NCI-H446 (cell line): ENCODE results near the gene MED16.
"Not testable (repeated sequence)": the region's sequence is repeated elsewhere in the genome, so short reads cannot be mapped to it uniquely, and the experiment has no call there.

Source experiments
- DNase-seq, 2 experiments: peaks; one replicate each; lab custom pipeline; 2025; lab: John Stamatoyannopoulos, UW

The MED16 gene

DNA sequence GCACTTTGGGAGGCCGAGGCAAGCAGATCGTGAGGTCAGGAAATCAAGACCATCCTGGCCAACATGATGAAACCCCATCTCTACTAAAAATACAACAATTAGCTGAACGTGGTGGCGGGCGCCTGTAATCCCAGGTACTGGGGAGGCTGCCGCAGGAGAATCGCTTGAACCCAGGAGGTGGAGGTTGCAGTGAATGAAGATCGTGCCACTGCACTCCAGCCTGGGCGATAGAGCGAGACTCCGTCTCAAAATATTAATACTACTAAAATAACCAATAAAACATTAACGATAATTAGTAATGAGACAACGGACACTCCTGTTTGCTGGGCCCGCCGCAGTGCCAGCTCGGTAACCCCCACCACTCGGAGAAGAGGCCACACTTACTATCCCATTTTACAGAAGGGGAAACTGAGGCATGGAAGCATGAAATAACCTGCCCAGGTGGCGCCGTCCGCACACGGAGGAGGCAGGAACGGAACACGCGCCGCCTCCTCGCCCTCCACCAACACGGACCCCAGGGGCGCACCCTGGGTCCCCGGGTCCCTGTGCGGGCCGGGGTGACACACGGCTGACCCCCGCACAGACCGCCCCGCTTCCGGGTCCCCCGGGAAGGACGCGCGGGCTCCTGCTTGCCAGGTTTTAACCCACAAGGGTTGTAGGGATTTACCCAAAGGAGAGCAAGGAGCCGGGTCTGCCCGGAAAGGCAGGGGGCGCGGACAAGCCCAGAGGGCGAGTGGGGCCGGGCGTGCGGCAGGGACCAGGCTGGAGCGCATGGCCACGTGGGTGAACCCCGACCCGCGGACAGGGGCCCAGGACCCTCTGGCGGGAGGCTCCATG, 18.4 kb upstream of the MED16 start:
- DNase-seq: no peak

DNA sequence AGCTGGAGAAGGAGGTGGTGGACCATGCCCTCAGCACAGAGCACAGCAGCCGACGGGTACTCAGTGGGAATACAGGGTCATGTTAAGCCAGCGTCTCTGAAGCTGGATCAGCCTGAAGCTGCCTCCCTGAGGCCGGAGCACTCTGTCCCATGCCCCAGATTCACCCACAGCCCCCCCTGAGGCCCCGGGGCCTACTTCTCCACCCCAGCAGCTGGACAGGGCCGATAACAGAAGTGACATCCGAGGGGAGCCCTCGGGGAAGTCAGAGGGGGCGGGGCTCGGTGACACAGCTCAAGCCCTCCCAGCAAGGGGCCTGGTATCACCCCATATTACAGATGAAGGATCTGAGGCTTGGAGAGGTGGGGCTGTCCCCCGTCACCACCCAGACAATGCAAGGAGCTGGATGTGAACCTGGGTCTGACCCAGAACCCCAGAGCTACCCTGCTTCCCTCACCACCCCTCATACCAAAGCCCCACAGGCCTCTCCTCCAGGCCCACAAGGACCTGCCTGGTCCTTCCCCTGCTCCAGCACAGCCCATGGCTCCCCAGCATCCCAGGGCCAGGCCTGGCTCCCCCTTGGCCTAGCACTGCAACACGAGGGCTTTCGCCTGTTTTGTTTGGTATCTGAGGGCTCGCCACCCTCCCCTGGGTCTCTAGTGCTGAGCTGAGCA, 14.3 kb upstream of the MED16 start:
- DNase-seq: no peak

DNA sequence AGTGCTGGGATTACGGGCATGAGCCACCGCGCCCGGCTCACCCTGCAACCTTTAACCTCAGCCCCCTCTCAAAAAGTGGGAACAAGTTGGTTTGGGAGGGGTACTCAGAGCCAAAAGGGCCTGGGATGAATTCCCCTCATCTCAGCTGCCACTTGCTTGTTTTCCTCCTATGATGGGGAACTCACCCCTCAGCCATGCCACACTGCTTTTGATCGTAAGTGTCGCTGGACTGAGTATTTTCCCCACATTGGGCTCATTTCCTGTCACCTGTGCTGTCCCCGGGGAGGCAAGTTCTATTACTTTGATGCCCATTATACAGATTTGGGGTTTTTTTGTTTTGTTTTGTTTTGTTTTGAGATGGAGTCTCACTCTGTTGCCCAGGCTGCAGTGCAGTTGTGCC, 13.5 kb upstream of the MED16 start:
- no peak for DNase-seq

DNA sequence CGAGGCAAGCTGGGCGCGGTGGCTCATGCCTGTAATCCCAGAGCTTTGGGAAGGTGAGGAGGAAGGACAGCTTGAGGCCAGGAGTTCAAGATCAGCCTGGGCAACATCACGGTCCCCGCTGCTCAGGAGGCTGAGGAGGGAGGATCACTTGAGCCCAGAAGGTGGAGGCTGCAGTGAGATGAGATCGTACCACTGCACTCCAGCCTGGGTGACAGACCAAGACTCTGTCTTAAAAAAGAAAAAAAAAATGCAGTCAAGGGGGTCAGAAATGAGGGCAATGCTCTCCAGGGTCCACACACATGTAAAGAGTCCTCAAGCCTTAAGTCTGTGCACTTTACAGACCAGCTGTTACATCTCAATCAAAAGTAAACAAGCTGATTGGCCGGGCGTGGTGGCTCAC, 11.6 kb upstream of the MED16 start:
- no peak for DNase-seq

DNA sequence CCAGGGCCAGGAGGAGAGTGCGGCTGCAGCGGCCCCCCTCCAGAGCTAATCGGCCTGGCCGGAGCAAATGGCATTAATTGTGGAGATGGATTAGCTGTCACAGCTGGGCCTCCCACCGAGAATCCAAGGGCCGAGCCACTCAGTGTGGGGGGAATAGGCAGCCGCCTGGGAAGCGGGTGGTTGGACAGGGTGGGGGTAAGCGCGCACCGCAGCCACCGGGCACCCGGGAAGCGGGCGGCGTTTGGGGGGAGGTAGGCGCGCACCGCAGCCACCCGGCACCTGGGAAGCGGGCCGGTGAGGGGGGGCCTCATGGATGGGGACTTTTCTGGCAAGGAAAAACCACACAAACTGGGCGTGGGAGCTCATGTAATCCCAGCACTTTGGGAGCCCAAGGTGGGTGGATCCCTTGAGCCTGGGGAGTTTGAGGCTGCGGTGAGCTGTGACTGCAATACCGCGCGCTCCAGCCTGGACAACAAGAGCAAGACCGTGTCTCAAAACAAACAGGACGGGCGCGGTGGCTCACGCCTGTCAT, 10.3 kb upstream of the MED16 start:
- DNase-seq: no peak

DNA sequence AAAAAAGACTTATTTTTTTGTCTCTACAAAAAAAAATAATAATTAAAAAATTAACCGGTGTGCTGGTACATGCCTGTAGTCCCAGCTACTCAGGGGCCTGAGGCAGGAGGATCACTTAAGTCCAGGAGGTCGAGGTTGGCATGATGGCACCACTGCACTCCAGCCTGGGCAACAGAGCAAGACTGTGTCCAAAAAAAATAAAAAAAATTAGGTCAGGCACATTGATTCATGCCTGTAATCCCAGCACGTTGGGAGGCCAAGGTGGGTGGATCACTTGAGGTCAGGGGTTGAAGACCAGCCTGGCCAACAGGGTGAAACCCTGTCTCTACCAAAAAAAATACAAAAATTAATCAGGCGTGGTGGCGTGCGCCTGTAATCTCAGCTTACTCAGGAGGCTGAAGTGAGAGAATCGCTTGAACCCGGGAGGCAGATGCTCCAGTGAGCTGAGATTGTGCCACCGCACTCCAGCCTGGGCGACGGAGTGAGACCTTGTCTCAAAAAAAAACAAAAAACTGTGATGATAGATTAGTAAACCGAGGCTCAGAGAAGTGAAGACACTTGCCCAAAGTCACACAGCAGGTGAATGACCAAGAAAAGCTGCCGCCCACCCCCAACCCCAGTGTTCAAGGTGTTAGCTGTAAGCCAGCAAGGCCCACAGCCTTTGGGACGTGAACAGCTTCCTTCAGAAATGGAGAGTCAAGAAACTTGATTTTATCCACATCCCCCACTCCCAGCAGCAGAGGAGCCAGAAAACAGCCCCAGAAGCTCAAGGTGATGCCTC, 9.6 kb upstream of the MED16 start:
- no peak for DNase-seq

DNA sequence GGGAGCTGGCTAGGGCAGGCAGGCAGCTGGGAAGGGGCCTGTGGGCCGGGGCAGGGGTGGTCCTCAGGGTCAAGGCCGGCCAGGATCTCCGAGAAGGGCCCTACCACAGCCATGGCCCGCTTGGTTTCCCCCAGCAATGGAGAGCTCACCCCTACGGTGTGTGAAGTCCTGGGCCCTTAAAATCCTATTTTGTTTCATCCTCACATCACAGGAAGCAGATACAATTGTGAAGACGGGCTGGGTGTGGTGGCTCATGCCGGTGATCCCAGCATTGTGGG, 9.0 kb upstream of the MED16 start:
- DNase-seq: no peak

DNA sequence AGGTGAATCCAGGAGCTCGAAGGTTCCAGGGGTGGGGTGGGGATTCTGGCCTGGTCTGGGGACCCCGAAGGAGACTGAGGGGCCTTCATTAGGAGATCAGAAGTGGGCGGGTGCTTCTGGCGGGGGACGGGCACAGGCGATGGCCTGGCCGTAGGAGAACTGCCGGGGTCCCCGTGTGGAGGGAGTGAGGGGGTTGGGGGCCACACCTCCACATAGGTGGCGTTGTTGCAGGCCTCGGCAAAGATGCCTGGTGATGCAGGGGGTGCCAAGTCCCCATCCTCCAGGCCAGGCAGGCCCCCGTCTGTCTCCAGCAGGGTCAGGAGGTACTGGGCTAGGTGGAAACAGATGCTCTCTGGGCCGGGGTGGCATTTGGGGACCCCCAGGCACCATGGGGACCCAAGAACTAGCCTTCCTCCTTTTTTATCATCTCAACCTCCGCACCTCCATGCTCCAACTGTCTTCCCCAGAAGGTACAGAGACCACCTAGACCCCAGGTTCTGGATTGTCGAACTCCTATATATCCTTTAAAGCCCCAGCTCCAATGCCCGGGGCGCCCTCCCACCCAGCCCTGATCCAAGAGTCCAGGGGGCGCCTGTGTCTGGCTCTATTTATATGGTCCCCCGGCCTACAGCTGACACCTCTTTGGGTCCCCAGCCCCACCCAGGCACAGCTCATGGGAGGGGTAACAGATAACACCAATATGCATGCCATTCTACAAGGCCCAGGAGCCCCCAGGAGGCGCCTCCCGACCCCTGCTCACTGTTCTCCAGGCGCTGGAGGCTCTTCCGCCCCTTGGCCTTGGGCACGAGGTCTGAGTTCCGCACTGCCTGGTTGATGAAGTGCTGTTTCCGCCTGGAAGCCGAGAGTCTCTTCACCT, 8.5 kb upstream of the MED16 start:
- no peak for DNase-seq

DNA sequence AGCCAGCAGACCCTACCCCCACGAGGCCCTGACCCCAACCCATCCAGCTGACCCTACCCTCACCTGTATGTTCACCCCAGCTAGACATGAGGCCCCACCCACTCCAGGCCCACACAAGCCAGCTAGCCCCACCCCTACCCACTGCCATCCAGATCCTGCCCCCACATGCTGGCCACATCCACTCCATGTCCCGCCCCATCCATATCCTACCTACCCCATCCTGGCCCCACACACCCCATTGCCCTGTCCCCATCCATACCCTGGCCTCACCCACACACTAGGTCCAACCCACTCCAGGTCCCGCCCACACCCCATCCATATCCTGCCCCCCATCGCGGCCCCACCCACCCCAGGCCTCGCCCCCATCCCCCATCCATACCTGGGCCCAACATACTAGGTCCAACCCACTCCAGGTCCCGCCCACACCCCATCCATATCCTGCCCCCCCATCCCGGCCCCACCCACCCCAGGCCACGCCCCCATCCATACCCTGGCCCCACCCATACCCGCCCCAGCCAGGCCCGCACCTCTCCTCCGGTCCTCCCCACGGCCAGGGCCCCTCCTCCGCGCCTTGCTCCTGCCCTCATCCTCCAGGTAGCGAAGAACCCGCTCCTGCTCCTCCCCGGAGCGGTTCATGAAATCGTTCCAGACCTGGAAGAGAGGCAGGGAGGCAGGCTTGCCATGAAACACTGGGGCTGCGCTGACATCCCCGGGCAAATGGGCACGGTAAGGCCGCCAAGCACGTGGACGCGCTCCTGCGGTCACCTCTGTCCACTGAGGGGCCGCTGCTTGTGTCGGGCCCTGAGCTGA, 7.5 kb upstream of the MED16 start:
- no peak for DNase-seq

DNA sequence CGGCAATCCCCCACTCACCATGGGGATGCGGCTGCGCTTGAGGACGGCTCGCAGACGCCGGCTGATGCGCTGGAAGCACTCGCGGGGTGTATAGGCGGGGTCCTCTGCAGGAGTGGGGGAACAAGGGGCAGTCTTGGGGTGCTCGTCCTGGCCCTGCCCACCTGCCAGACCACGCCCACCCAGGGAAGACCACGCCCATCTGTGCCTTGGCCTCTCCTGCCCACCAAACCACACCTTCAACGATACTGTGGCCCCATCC, 7.0 kb upstream of the MED16 start:
- no peak for DNase-seq

DNA sequence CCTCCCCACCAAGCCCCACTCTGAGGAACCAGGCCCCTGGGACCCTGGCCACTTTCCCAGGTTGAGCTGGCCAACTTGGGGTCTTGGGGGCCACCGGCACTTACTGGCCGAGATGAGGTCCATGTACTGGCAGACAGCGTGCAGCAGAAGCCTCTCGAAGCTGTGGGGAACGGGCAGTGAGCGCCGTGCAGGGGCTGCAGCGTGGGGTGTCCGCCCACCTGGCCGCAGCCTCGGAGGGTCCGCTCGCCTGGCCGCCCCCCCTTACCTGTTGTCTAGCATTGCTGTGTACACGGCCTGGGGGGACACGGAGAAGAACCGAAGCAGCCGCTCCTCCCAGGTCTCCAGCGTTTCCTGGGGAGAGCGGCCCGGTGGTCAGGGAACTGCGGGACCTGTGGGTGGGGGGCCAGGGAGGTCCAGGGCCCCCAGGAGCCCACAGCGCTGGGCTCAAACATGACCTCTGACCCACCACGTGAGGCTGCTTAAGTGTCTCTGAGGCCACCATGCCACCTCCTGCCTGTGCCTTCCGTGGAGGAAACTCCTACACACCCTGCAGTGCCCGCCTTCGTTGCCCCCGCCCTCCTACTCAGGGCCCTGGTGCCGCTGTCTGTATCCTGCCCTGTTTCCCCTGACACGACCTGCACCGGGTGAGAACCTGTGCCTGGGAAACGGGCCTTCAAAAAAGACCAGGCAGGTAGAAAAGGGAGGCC, 6.5 kb upstream of the MED16 start:
- DNase-seq: no peak

DNA sequence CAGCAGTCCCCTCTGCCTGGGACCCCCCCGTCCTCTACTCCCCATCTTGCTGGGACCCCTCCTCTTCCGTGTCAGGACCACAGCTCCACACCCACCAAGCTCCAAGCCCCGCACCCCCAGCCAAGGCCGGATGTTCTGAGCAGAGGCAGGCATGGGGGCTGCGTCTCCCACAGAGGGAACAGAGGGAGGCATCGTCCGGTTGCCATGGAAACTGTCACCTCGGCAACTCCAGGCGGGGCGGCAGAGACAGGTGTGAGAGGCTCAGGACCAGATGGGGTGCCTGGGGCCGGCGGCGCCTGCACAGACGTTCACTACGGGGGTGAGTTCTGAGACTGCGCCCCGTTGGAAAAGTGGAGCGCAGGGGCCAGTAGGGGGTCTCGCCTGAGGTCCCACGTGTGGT, 5.7 kb upstream of the MED16 start:
- DNase-seq: no peak

DNA sequence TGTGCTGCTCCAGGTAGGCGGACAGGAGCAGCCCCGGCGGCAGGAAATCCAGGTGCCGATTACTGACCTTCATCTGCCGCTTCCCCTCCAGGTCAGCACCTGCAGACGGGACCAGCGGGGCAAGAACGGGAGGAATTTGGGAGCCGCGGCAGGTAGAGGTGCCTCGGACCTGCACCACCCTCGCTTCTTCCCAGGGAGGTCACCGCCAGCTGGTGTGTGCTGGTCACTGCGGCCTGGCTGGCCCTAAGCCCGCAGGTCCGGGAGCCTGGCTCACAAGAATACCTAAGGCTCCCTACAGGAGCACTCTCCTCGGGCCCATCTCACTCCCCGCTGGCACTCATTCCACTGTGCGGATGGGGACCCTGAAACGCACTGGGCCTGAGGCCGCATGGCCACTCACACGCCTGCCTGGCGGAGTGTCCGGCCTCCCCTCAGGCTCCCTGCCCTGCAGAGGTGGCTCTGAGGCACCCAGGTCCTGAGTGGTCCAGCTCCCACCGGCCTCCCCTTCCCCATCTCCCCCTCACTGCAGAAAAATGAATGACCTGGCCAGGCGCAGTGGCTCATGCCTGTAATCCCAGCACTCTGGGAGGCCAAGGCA, 4.6 kb upstream of the MED16 start:
- DNase-seq: no peak

DNA sequence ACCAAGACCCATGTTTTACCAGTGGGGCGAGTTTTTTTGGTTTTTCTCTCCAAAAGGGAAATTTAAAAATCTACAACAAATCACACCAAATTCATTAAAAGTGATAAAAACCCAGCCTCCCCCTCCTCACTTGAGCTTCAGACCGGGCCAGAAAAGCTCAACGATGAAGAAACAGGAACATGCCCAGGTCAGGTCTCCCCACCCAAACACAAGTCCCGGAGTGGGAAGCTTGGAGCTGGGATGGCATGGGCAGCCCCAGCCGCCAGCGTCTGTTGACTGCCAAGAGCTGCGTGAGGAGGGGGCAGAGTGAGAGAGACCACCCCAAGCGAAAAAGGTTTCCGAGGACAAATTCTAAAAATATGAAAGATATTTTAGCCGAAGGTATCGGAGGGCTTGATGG, 4.0 kb upstream of the MED16 start:
- DNase-seq: no peak

DNA sequence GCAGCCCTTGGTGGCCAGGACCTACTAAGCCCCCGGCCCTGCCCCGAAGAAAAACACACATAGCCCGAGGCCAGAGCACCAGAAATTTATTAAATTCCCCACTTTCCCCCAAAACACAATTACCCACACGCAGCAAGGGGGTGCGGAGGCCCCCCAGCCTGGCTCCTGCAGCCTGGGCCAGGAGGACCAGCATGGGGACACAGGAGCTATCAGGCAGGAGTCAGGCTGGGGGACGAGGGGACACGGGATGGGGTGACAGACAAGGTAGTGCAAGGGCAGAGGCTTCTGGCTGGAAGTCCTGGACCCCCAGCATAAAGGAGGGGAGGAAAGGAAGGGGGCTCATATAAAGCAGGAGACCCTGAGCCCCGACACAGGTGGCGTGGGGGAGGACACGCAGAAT, 3.4 kb upstream of the MED16 start:
- no peak for DNase-seq

DNA sequence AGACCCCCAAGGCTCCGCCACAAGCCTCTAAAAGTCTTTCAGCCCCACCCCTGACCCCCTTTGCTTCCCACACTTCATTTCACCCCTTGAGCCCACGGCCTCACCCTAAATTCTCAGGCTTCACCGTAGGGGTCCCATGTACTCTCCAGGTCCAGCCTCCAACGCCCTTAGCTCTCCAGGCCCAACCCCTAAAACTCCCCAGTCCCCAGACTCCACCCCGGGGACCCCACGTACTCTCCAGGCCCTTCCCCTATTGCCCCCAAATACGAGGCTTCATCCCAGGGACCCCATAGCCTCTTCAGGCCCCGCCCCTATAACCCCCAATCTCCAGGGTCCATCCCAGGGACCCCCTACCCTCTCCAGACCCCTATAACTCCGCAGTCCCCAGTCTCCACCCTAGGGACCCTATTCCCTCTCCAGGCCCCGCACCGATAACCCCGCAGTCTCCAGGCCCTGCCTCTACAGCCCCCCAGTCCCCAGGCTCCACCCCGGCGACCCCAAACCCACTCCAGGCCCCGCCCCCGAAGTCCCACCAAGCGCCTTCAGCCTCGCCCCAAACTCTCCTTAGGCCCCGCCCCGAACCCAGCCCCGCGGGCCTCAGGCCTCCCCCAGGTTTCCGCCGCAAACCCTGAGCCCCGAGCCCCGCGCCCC, 619 bp downstream of the MED16 start:
- DNase-seq: no peak

DNA sequence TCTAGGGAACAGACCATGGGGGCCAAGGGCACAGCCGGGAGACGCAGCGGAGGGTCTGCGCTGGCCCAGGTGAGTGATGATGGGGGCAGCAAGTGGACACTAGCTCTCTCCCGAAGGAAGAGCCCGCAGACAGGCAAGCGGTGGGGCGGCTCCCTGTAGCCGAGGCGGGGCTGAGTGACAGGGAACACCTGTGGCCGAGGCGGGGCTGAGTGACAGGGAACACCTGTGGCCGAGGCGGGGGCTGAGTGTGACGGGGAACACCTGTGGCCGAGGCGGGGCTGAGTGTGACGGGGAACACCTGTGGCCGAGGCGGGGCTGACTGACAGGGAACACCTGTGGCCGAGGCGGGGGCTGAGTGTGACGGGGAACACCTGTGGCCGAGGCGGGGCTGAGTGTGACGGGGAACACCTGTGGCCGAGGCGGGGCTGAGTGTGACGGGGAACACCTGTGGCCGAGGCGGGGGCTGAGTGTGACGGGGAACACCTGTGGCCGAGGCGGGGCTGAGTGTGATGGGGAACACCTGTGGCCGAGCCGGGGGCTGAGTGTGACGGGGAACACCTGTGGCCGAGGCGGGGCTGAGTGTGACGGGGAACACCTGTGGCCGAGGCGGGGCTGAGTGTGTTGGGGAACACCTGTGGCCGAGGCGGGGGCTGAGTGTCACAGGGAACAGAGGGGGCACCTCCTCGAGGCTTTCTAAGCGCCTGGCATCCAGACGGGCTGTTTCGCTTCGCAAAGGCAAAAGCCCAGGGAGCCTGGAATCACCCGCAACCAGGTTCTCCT, 1.4 kb downstream of the MED16 start:
- not testable (repeated sequence) for DNase-seq

DNA sequence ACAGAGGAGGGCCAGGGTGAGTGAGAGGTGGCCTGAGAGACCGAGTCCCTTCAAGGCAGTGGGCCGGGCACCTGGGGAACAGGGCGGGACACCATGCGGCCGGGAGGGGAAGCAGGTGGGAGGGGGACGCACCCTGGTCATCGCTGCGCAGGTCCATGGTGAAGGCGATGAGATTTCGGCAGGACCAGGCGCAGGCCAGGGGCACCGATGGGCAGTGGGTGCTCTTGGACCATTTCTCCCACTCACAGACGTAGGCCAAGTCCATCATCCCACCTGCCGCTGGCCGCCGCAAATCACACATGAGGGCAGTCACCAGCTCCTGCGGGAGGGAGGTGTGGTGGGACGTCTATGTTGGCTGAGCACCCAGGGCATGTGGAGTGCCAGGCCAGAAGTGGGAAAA, 2.2 kb downstream of the MED16 start:
- DNase-seq: no peak

DNA sequence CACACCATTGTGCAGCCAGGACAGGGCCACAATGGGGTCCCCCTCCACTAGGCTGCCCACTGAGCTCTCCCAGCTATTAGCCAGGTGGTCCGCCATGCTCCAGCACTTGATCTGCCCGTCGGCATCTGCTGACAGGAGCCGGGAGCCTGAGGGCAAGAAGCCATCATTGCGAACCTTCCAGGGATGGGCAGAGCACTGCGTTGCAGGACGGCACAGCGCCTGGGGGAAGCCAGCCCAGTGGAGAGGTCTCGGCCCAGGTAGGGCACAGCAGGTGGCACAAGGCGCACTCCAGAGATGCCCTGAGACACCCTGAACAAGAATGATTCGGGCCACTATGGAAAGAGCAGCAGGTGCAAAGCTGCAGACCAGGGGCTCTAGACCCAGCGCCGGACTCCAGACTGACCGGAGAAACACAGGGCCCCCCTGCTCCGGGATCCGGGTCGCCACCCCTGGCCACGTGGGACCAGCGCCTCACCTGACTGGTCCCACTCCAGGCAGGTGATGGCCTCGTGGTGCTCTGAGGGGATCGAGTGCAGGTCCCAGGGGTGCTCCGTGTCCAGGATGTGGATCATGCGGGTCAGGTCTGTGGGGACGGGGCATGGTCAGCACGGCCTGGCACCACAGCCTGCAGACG, 3.2 kb downstream of the MED16 start:
- no peak for DNase-seq
